Measurements from ENCODE around the gene SLC41A2. TPM values are rescaled to one million over a fixed set of nuclear protein-coding genes. Genes with fewer than 3 reads are reported as not detected.

SLC41A2 gene
- total and polyA plus RNA-seq, 10 of the 15 experiments (the other 5 are each of a cell fraction or from before 2014, with no cell fraction given): 3.5 to 19.0 (median 11.3) TPM

- TF ChIP-seq ZNF687 (IDR thresholded peaks at IDR 0.05) (no peak), SREBF2 (IDR thresholded peaks at IDR 0.05; ENCODE audit: low read length) (no peak)
These were observed 16.6 kb downstream of the SLC41A2 start (continued) for GRCh38 chr12:104941454-104941853.

DNA sequence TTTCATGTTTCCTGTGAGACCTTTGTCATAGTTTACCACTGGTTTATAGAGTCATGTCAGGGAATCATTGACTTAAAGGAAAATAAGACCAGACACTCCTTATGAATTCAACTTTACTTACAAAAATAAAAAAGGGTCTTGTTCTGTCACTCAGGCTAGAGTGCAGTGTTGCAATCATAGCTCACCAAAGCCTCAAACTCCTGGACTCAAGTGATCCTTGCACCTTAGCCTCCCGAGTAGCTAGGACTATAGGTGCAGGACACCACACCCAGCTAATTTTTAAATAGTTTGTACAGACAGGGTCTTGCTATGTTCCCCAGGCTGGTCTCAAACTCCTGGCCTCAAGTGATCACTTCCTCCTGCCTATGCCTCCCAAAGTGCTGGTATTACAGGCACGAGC lies 19.0 kb downstream of the SLC41A2 start:
- SMC1A ChIA-PET (ENCODE audit: uncharacterized antibody, unreplicated experiment): interaction anchor here (1.0 kb wide), 1 partner anchor 8 kb away, joined by 3 read pairs; no protein-coding TSS in a partner anchor
- DNase-seq (ENCODE audit: low read depth, low spot score): no peak
- H3K79me2 ChIP-seq (ENCODE audit: control insufficient read depth, insufficient read depth, low read length): no peaks in the 10 kb centered on the region
- no peaks in the 10 kb centered on the region for H4K20me1 ChIP-seq (ENCODE audit: control insufficient read depth, insufficient read depth)
- POLR2A ChIA-PET: no interaction called here
- H3K9ac ChIP-seq (ENCODE audit: control insufficient read depth, insufficient read depth, low read length): no peak overlapping the region
- H3K4me1 ChIP-seq (ENCODE audit: control insufficient read depth, insufficient read depth, low read length): 0 out of 2 replicates have a peak, but pooled peaks cover 4% of the 10 kb centered on the region
- H3K27me3 ChIP-seq (replicated peaks in 1 of 2; ENCODE audit: control insufficient read depth in 2 of 2, insufficient read depth in 2 of 2, low read length in 1 of 2): no peaks in the 10 kb centered on the region
- intact Hi-C loops (cut with micrococcal nuclease; ENCODE audit: unreplicated experiment): no loop called here
- no peak for ATAC-seq
- BruUV-seq (replicated peaks): no TSS peak
- H3K27ac ChIP-seq (ENCODE audit: control insufficient read depth, insufficient read depth): no peak overlapping the region
- 98% methylated on average over 2 of the region's 2 CpGs for WGBS (ENCODE audit: insufficient coverage, insufficient replicate concordance, low lambda C conversion rate, missing lambda C conversion rate)
- no peak for FAIRE-seq
- H3K4me3 ChIP-seq: no peak overlapping the region
- CTCF ChIA-PET: no interaction called here
- no peaks in the 10 kb centered on the region; the same call in 1 of the 3 replicates for H3K9me3 ChIP-seq (replicated peaks; ENCODE audit: control insufficient read depth, insufficient read depth, low read length)
- RAD21 ChIA-PET (ENCODE audit: unreplicated experiment): interaction anchor here (0.6 to 2.0 kb wide), 3 partner anchors 8 to 152 kb away, joined by 3 to 5 read pairs (median 4); no protein-coding TSS in a partner anchor
- H3K4me2 ChIP-seq (ENCODE audit: control insufficient read depth, insufficient read depth): no peak overlapping the region
- no peaks in the 10 kb centered on the region for H3K36me3 ChIP-seq (ENCODE audit: control insufficient read depth in 2 of 2, insufficient read depth in 2 of 2, low read length in 1 of 2)
- in situ Hi-C loops (cut with MboI): no loop called here
- no peak overlapping the region for H2AFZ ChIP-seq (ENCODE audit: control insufficient read depth, low read depth, low read length)
- TF ChIP-seq SREBF2 (IDR thresholded peaks at IDR 0.05; ENCODE audit: low read length): no peak
- TF ChIP-seq PBX3 (IDR thresholded peaks at IDR 0.05; ENCODE audit: insufficient replicate concordance, low read depth, low read length): no peak
- TF ChIP-seq, protein P1, sequence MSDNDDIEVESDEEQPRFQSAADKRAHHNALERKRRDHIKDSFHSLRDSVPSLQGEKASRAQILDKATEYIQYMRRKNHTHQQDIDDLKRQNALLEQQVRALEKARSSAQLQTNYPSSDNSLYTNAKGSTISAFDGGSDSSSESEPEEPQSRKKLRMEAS (IDR thresholded peaks at IDR 0.05; ENCODE audit: low read depth, low read length): no peak
- TF ChIP-seq NR2C2 (IDR thresholded peaks at IDR 0.05; ENCODE audit: borderline replicate concordance, control insufficient read depth, insufficient read length, low read depth): no peak
- TF ChIP-seq SMAD5 (IDR thresholded peaks at IDR 0.05; ENCODE audit: low read depth): no peak
- no peak for TF ChIP-seq SMARCA5 (IDR thresholded peaks at IDR 0.05)
- no peak for TF ChIP-seq RELB (IDR thresholded peaks at IDR 0.05; ENCODE audit: low read depth)
- TF ChIP-seq E2F8 (IDR thresholded peaks at IDR 0.05; ENCODE audit: low read depth, partially characterized antibody): no peak

Data from GM12878 (cell line).